GM18858 (cell line): ENCODE results near the gene VIPR1.
A peak's percentile ranks its signal among the peaks of the same experiment; 100 is the strongest.
"Not testable (repeated sequence)": the region's sequence is repeated elsewhere in the genome, so short reads cannot be mapped to it uniquely, and the experiment has no call there.

ENCODE experiments used
- ATAC-seq: cut with Tn5 transposase; IDR thresholded peaks from one replicate; pipeline ENCODE4 v1.9.1; 2021; ENCODE audit not compliant: unreplicated experiment

The VIPR1 gene

GRCh38 chr3:42531470-42531869 is 29.0 kb downstream of the VIPR1 start:
- ATAC-seq = no peak

GRCh38 chr3:42532229-42532628 is 29.8 kb downstream of the VIPR1 start:
- no peak for ATAC-seq

- ATAC-seq = no peak
Observed at GRCh38 chr3:42533161-42533897, 30.9 kb downstream of the VIPR1 start.

GRCh38 chr3:42535981-42536784 is 33.7 kb downstream of the VIPR1 start:
- no peak for ATAC-seq

GRCh38 chr3:42537350-42537749 is 34.9 kb downstream of the VIPR1 start:
- no peak for ATAC-seq

GRCh38 chr3:42539871-42540714 is 37.6 kb downstream of the VIPR1 start:
- no peak for ATAC-seq

GRCh38 chr3:42541079-42541478 is 38.6 kb downstream of the VIPR1 start:
- ATAC-seq = no peak

GRCh38 chr3:42544492-42545283 is 42.2 kb downstream of the VIPR1 start:
- no peak for ATAC-seq

GRCh38 chr3:42545284-42545900 is 42.9 kb downstream of the VIPR1 start:
- no peak for ATAC-seq

GRCh38 chr3:42546691-42547213 is 44.3 kb downstream of the VIPR1 start:
- ATAC-seq = no peak

GRCh38 chr3:42547401-42547945 is 45.0 kb downstream of the VIPR1 start:
- ATAC-seq = no peak

- no peak for ATAC-seq
Observed at GRCh38 chr3:42549131-42549530, 46.7 kb downstream of the VIPR1 start.

- no peak for ATAC-seq
Observed at GRCh38 chr3:42550250-42550649, 47.8 kb downstream of the VIPR1 start.

GRCh38 chr3:42552830-42553229 is 50.4 kb downstream of the VIPR1 start:
- ATAC-seq = no peak

- peak; percentile 78 for ATAC-seq
Observed at GRCh38 chr3:42556089-42556632, 53.7 kb downstream of the VIPR1 start.

- ATAC-seq = not testable (repeated sequence)
Observed at GRCh38 chr3:42556817-42557216, 54.4 kb downstream of the VIPR1 start.

- no peak for ATAC-seq
Observed at GRCh38 chr3:42557854-42558253, 55.4 kb downstream of the VIPR1 start.

- no peak for ATAC-seq
Observed at GRCh38 chr3:42562047-42562907, 59.8 kb downstream of the VIPR1 start.
